Fibroblast of mammary gland (primary cell): ENCODE data around the gene SPTAN1.

Experiments used
- DNase-seq: peaks from one replicate; pipeline ENCODE4 v3.0.0-alpha.2; 2010; ENCODE audit warnings: low read depth
- H3K4me3 ChIP-seq: 2 replicates; pipeline ENCODE4 v1.5.1; 2011; ENCODE audit warnings: low read depth, mild to moderate bottlenecking, low read length, moderate library complexity; ENCODE audit not compliant: control insufficient read depth
- CTCF ChIP-seq: conservative IDR thresholded peaks from 2 replicates; pipeline ENCODE4 v1.5.1; 2011; ENCODE audit warnings: low read depth, low read length, inconsistent platforms; ENCODE audit not compliant: control insufficient read depth, insufficient read depth

The SPTAN1 gene

GRCh38 chr9:128558431-128559310 is 6.3 kb downstream of the SPTAN1 start:
- peak overlapping the region; percentile 16 for H3K4me3 ChIP-seq
- no peak for TF ChIP-seq CTCF
- peak; percentile 94 for DNase-seq

- no peak overlapping the region for H3K4me3 ChIP-seq
- DNase-seq = no peak
- TF ChIP-seq CTCF = no peak
Measured at GRCh38 chr9:128565578-128565977, 13.2 kb downstream of the SPTAN1 start.

GRCh38 chr9:128568470-128569078 is 16.2 kb downstream of the SPTAN1 start:
- no peak for TF ChIP-seq CTCF
- DNase-seq = peak; percentile 46
- H3K4me3 ChIP-seq = no peak overlapping the region

GRCh38 chr9:128575469-128575868 is 23.1 kb downstream of the SPTAN1 start:
- TF ChIP-seq CTCF = no peak
- DNase-seq = peak; percentile 34
- H3K4me3 ChIP-seq = no peak overlapping the region

GRCh38 chr9:128575916-128576315 is 23.5 kb downstream of the SPTAN1 start:
- DNase-seq = no peak
- TF ChIP-seq CTCF = no peak
- no peak overlapping the region for H3K4me3 ChIP-seq

GRCh38 chr9:128577206-128577605 is 24.8 kb downstream of the SPTAN1 start:
- TF ChIP-seq CTCF = no peak
- DNase-seq = no peak
- H3K4me3 ChIP-seq = no peak overlapping the region
